Esophagus muscularis mucosa (tissue), 3 donors: ENCODE data around the gene HSPB6.

Experiments used
- POLR2A ChIP-seq: fragments of 450-650 bp; IDR thresholded peaks from one replicate; pipeline ENCODE4 v1.6.1; 2017; ENCODE audit warnings: antibody characterized with exemption, moderate library complexity, mild to moderate bottlenecking, low read depth
- TF ChIP-seq, protein P1 (sequence below), 3 experiments: fragments of 200-600 bp in 2 of 3; fragments of 450-650 bp in 1 of 3; sonication (generic) in 2 of 3; IDR thresholded peaks; one replicate each; pipeline ENCODE4 v1.5.1; 2017 to 2019; ENCODE audit warnings: antibody characterized with exemption in 3 of 3, mild to moderate bottlenecking in 2 of 3, moderate library complexity in 1 of 3

DNA sequence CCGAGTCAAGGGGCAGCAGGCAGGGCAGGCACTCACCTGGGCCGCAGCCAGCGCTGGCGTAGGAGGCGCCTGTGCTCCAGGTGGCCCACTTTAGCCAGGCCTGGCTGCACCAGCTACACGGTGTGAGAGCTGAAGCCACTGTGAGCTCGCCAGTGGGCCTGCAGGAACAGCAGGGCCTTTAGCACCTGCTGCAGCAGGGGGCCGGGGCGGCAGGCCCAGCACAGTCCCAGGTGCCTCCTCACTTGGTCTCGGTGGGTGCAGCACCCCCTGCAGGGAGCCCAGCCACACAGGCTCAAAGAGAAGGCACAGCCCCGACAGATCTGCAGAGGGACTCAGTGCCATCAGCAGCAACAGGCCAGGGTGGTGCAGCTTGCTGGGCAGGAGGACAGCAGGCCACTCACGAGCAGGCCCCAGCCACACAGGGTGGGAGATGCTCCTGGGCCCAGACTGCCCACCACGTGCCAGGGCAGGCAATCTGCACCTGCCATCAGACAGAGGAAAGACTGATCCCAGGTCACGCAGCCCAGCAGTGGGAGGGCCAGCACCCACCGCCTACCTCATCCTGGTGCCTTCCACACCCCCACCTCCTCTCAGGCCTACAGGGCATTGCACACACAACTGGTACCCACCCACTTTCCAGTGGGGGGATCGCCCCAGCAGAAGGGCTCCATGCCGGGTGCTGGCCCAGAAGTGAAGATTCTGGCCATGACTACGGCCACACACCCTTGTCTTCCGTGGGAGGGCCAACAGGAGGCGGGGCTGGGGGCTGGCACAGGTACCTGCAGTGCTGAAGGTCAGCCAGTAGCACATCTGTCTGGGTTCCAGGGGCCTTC, 34.4 kb upstream of the HSPB6 start:
- TF ChIP-seq, protein P1, sequence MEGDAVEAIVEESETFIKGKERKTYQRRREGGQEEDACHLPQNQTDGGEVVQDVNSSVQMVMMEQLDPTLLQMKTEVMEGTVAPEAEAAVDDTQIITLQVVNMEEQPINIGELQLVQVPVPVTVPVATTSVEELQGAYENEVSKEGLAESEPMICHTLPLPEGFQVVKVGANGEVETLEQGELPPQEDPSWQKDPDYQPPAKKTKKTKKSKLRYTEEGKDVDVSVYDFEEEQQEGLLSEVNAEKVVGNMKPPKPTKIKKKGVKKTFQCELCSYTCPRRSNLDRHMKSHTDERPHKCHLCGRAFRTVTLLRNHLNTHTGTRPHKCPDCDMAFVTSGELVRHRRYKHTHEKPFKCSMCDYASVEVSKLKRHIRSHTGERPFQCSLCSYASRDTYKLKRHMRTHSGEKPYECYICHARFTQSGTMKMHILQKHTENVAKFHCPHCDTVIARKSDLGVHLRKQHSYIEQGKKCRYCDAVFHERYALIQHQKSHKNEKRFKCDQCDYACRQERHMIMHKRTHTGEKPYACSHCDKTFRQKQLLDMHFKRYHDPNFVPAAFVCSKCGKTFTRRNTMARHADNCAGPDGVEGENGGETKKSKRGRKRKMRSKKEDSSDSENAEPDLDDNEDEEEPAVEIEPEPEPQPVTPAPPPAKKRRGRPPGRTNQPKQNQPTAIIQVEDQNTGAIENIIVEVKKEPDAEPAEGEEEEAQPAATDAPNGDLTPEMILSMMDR (IDR thresholded peaks at IDR 0.05): no peak
- TF ChIP-seq POLR2A: no peak
